Endothelial cell of umbilical vein (primary cell): ENCODE measurements around the gene NFYC. TPM values are rescaled to one million over a fixed set of nuclear protein-coding genes. Genes with fewer than 3 reads are reported as not detected.

Experiments
- BruUV-seq: library from RNA; stranded (reverse); fragments of 400-500 nt; replicated peaks from 2 replicates; lab custom pipeline; 2021; lab: Mats Ljungman, UMichigan
- CTCF ChIA-PET: fragments of 300-600, 350-600 bp; sonication (Branson Sonifier 250); formaldehyde crosslinking; loops from one replicate; lab custom pipeline; 2021; ENCODE audit warnings: antibody characterized with exemption, inconsistent platforms; lab: Charles Lee
- POLR2A ChIA-PET: fragments of 300-600, 350-600 bp; sonication (Branson Sonifier 250); formaldehyde crosslinking; loops from one replicate; lab custom pipeline; 2021; ENCODE audit warnings: antibody characterized with exemption, inconsistent platforms; lab: Charles Lee
- DNase-seq: peaks from one replicate; pipeline ENCODE4 v3.0.0-alpha.2; 2011; ENCODE audit warnings: low read depth, low spot score
- FAIRE-seq: peaks from 2 replicates; lab custom pipeline; 2011; peaks lifted over from hg19 to GRCh38; lab: Jason Lieb, UNC
- H2AFZ ChIP-seq: 2 replicates; pipeline ENCODE4 v1.6.0; 2012; ENCODE audit warnings: low read depth, low read length, control low read depth, inconsistent platforms
- H3K27ac ChIP-seq: 2 replicates; pipeline ENCODE4 v1.5.1; 2011; ENCODE audit warnings: low read depth, mild to moderate bottlenecking, control low read depth, low read length, moderate library complexity; ENCODE audit not compliant: insufficient read depth
- H3K27me3 ChIP-seq, 2 experiments: 2 replicates each; pipeline versions ENCODE4 v1.6.0 to v1.6.1; 2011; ENCODE audit warnings: low read length in 2 of 2, mixed read lengths in 1 of 2; ENCODE audit not compliant: control insufficient read depth in 2 of 2, insufficient read depth in 2 of 2
- H3K36me3 ChIP-seq, 2 experiments: 2 replicates in 1 of 2; 3 replicates in 1 of 2; pipeline ENCODE4 v1.5.1; 2011; ENCODE audit warnings: low read length in 2 of 2, mild to moderate bottlenecking in 1 of 2, moderate library complexity in 1 of 2; ENCODE audit not compliant: control insufficient read depth in 2 of 2, insufficient read depth in 2 of 2; ENCODE audit errors: extremely low read depth in 1 of 2
- H3K4me1 ChIP-seq: 3 replicates; pipeline ENCODE4 v1.5.1; 2011; ENCODE audit warnings: mild to moderate bottlenecking, low read length; ENCODE audit not compliant: control insufficient read depth, insufficient read depth; ENCODE audit errors: extremely low read depth
- H3K4me2 ChIP-seq: 2 replicates; pipeline ENCODE4 v1.6.1; 2011; ENCODE audit warnings: low read length, control low read depth, mixed read lengths; ENCODE audit not compliant: insufficient read depth
- H3K4me3 ChIP-seq, 3 experiments: fragments of 200-600 bp in 1 of 3; sonication (generic), shearing (Covaris generic) in 1 of 3; replicated peaks in 1 of 3; 2 replicates each; pipeline ENCODE4 v1.5.1; 2011 to 2016; ENCODE audit warnings: control low read depth in 3 of 3, low read length in 3 of 3, mild to moderate bottlenecking in 2 of 3, inconsistent platforms in 1 of 3, low read depth in 1 of 3, moderate library complexity in 1 of 3; ENCODE audit not compliant: insufficient read depth in 1 of 3
- H3K79me2 ChIP-seq: 2 replicates; pipeline ENCODE4 v1.6.0; 2012; ENCODE audit warnings: low read length, inconsistent platforms; ENCODE audit not compliant: control insufficient read depth, insufficient read depth
- H3K9ac ChIP-seq: replicated peaks from 2 replicates; pipeline ENCODE3; 2011; ENCODE audit warnings: low read length, control low read depth; ENCODE audit not compliant: insufficient read depth; ENCODE audit errors: extremely low read depth
- H3K9me1 ChIP-seq: replicated peaks from 3 replicates; pipeline ENCODE4 v1.6.0; 2011; ENCODE audit warnings: mild to moderate bottlenecking, low read length; ENCODE audit not compliant: control insufficient read depth, insufficient read depth; ENCODE audit errors: extremely low read depth
- H3K9me3 ChIP-seq: replicated peaks from 2 replicates; pipeline ENCODE4 v1.5.1; 2012; ENCODE audit warnings: low read length, inconsistent platforms; ENCODE audit not compliant: control insufficient read depth, insufficient read depth
- H4K20me1 ChIP-seq: replicated peaks from 2 replicates; pipeline ENCODE3; 2011; ENCODE audit warnings: mild to moderate bottlenecking, low read length; ENCODE audit not compliant: control insufficient read depth, insufficient read depth; ENCODE audit errors: extremely low read depth
- CTCF ChIP-seq, 2 donors: IDR thresholded peaks; 1 replicate in 1 of 2; 2 replicates in 1 of 2; pipeline ENCODE4 v1.5.1; 2011; ENCODE audit warnings: low read length in 2 of 2, mild to moderate bottlenecking in 2 of 2, moderate library complexity in 2 of 2, control low read depth in 1 of 2, inconsistent platforms in 1 of 2, low read depth in 1 of 2; ENCODE audit not compliant: insufficient read depth in 1 of 2; ENCODE audit errors: extremely low read depth in 1 of 2
- MAX ChIP-seq: IDR thresholded peaks from 2 replicates; pipeline ENCODE4 v1.6.1; 2011; ENCODE audit not compliant: insufficient read depth, insufficient read length
- dilution Hi-C: fragments of 300-500 bp; cut with MboI; formaldehyde crosslinking; loops from one replicate; pipeline ENCODE4 v1.15.0; 2019; ENCODE audit warnings: low sequenced_read_pairs; ENCODE audit not compliant: extremely low pct_ligation_motif_present
- intact Hi-C: fragments of 100-400 bp; cut with micrococcal nuclease; formaldehyde crosslinking; loops from one replicate; pipeline ENCODE4 v1.10.0; 2022
- polyA plus RNA-seq, 4 experiments: library from polyadenylated mRNA; depleted of rRNA in 3 of 4; stranded (reverse) in 3 of 4; unstranded in 1 of 4; fragments of >200 nt; gene quantifications; 2 replicates each; pipeline versions ENCODE4 v1.2.1 to v1.2.3, GENCODE V29; 2011 to 2012; ENCODE audit warnings: missing spikeins in 1 of 4
- total RNA-seq: library from RNA; stranded (reverse); gene quantifications from 2 replicates; pipeline ENCODE4 v1.2.3, GENCODE V29; 2021

NFYC gene
- total and polyA plus RNA-seq, 2 donors (not counting 3 experiments of a cell fraction or from before 2014, with no cell fraction given): 51.1 to 81.7 TPM

- Histone ChIP-seq H3K9me3 (no peaks in the 10 kb centered on the region), H3K27me3 (no peaks in the 10 kb centered on the region), H2AFZ (no peak overlapping the region), H3K4me3 (no peak overlapping the region), H3K4me1 (no peaks in the 10 kb centered on the region), H3K79me2 (no peaks in the 10 kb centered on the region), H3K9me1 (no peaks in the 10 kb centered on the region), H4K20me1 (no peaks in the 10 kb centered on the region), H3K27ac (no peak overlapping the region), H3K36me3 (peaks cover 0 to 6% of the 10 kb centered on the region in 2 experiments), H3K9ac (no peak overlapping the region), H3K4me2 (no peak overlapping the region)
- TF ChIP-seq CTCF (IDR thresholded peaks at IDR 0.05; ENCODE audit: extremely low read depth in 1 of 2, insufficient read depth in 1 of 2, low read depth in 1 of 2, low read length in 2 of 2) (peak; percentile 72 to 85), MAX (no peak)
- intact Hi-C loops: loop anchor here (1.0 to 5.0 kb wide), 5 partner anchors 66 to 178 kb away; partner anchors contain the start of gene NFYC
- BruUV-seq: no TSS peak
- ChIA-PET POLR2A (interaction anchor here (0.7 kb wide), 1 partner anchor 175 kb away, joined by 4 read pairs; no protein-coding TSS in a partner anchor), CTCF (interaction anchor here (0.6 to 6.7 kb wide), 57 partner anchors 8 to 229 kb away, joined by 3 to 235 read pairs (median 5); partner anchors contain the start of genes CITED4 and NFYC)
- peak; percentile 59 for FAIRE-seq
- dilution Hi-C loops: no loop called here
- peak; percentile 37 for DNase-seq
Observed at GRCh38 chr1:40774266-40774998, 82.9 kb downstream of the NFYC start.
